GM12891 (cell line): Measurements from ENCODE around the gene MRPL10.

Source experiments
- POU2F2 ChIP-seq: IDR thresholded peaks from 2 replicates; pipeline ENCODE4 v1.6.1; 2011; ENCODE audit warnings: low read depth, mild to moderate bottlenecking, control low read depth, low read length, moderate library complexity
- SPI1 ChIP-seq: IDR thresholded peaks from 2 replicates; pipeline ENCODE4 v1.6.1; 2011; ENCODE audit warnings: low read depth, low read length, control low read depth

DNA sequence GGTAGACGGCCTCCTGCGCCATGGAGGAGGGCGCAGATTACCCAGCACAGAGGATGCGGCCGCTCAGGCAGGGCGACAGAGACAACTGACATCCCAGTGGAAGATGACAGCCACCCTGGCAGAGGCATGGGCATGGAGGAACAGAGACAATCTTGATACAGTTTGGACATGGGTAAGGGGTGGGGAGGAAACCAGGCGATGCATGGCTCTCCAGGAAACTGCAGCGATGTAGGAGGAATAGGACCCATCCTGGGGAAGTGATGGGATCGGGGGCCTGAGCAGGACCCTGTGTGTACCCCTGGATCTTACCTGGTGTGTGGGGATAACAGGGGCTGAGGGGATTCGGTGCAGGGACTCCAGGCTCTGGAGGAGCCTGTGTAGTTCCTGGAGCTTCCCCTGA lies 14.4 kb downstream of the MRPL10 start:
- no peak for TF ChIP-seq SPI1
- TF ChIP-seq POU2F2 = no peak
